ENCODE data around the gene FOXI2.

- TF ChIP-seq CTCF (IDR thresholded peaks at IDR 0.05) (no peak), EZH2phosphoT487 (IDR thresholded peaks at IDR 0.05) (no peak), EZH2 (IDR thresholded peaks at IDR 0.05) (no peak)
Measured at GRCh38 chr10:127720142-127720541, 16.8 kb upstream of the FOXI2 start.

Data from neural progenitor cell (in vitro differentiated cells).